Measurements from ENCODE around the gene NBEAL1.

DNA sequence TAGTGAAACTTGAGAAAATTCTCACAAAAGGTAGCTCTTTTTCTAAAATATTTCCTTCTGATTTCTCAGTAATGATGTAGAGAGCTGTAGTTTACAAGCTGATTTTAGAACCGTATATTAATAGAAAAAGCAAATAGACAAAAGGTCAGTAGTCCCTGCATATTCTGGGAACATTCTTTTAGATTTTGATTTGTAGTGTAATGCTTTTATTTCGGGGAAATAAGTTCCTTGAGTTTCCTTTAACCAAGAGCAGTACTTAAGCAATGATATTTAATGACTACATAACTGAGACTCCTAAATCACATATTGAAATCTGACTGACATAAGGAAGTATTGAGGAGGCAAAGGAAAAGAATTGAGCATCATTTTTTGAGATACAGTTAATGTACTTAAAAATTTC lies 22.4 kb downstream of the NBEAL1 start:
- no peak for TF ChIP-seq HDAC6 (IDR thresholded peaks at IDR 0.05; ENCODE audit: low read depth, low read length)
- TF ChIP-seq, protein P1, sequence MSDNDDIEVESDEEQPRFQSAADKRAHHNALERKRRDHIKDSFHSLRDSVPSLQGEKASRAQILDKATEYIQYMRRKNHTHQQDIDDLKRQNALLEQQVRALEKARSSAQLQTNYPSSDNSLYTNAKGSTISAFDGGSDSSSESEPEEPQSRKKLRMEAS (IDR thresholded peaks at IDR 0.05): no peak
- TF ChIP-seq, protein P2, sequence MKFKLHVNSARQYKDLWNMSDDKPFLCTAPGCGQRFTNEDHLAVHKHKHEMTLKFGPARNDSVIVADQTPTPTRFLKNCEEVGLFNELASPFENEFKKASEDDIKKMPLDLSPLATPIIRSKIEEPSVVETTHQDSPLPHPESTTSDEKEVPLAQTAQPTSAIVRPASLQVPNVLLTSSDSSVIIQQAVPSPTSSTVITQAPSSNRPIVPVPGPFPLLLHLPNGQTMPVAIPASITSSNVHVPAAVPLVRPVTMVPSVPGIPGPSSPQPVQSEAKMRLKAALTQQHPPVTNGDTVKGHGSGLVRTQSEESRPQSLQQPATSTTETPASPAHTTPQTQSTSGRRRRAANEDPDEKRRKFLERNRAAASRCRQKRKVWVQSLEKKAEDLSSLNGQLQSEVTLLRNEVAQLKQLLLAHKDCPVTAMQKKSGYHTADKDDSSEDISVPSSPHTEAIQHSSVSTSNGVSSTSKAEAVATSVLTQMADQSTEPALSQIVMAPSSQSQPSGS (IDR thresholded peaks at IDR 0.05; ENCODE audit: low read length): no peak
- TF ChIP-seq EZH2 (IDR thresholded peaks at IDR 0.05; ENCODE audit: low read depth, low read length, severe bottlenecking): no peak
- TF ChIP-seq, protein P3, sequence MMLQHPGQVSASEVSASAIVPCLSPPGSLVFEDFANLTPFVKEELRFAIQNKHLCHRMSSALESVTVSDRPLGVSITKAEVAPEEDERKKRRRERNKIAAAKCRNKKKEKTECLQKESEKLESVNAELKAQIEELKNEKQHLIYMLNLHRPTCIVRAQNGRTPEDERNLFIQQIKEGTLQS (IDR thresholded peaks at IDR 0.05; ENCODE audit: insufficient read depth, low read depth, low read length): no peak
- TF ChIP-seq CBX5 (IDR thresholded peaks at IDR 0.05; ENCODE audit: low read depth, low read length): no peak
- no peak for TF ChIP-seq GTF2F1 (IDR thresholded peaks at IDR 0.05; ENCODE audit: borderline replicate concordance, low read depth, low read length)
- no peak for TF ChIP-seq POLR2A (IDR thresholded peaks at IDR 0.05; ENCODE audit: control extremely low read depth in 1 of 2, low read depth in 2 of 2, low read length in 2 of 2)
- TF ChIP-seq TAF1 (IDR thresholded peaks at IDR 0.05; ENCODE audit: low read depth, low read length): no peak
- no peak for TF ChIP-seq RXRA (IDR thresholded peaks at IDR 0.05; ENCODE audit: insufficient read depth, low read depth, low read length)
